ENCODE measurements around the gene OR1F1. TPM values are rescaled to one million over a fixed set of nuclear protein-coding genes. Genes with fewer than 3 reads are reported as not detected.

OR1F1 gene
- total RNA-seq, 2 donors from 2014 or later = not detected

DNA sequence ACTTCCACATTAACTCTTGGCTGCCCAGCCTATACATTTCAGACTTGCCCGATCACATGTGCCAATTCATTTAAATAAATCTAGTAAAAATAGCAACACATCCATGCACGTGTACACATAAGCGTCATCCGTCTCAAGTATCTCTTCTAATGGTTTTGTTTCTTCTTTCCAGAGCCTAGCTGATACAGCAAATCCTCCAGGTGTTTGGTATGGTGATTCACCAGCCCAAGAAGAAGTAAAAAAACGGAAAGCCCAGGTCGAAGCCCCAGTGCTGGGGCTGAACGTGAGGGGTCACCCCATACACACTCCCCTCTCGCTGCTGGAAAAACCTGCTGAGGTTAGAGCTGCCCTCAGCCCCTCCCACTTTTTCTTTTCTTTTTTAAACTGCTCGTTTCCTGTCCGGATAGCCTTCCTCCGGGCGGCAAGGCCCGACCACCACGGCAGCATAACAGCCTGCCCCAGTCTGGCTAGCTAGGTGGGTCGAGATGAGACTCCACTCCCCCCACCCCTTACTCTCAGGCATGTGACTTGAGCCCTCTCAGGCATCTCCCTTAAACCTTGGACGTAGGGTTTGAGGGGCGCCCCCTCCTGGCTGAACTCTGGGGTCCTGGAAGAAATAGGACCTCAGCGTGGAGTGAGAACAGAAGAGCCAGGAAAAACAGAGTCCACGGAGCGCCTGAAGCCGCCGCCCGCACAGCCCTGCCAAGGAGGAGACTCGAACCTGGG is 13.9 kb upstream of the OR1F1 start:
- no peak for TF ChIP-seq POLR2A (IDR thresholded peaks at IDR 0.05)
- TF ChIP-seq, protein P1, sequence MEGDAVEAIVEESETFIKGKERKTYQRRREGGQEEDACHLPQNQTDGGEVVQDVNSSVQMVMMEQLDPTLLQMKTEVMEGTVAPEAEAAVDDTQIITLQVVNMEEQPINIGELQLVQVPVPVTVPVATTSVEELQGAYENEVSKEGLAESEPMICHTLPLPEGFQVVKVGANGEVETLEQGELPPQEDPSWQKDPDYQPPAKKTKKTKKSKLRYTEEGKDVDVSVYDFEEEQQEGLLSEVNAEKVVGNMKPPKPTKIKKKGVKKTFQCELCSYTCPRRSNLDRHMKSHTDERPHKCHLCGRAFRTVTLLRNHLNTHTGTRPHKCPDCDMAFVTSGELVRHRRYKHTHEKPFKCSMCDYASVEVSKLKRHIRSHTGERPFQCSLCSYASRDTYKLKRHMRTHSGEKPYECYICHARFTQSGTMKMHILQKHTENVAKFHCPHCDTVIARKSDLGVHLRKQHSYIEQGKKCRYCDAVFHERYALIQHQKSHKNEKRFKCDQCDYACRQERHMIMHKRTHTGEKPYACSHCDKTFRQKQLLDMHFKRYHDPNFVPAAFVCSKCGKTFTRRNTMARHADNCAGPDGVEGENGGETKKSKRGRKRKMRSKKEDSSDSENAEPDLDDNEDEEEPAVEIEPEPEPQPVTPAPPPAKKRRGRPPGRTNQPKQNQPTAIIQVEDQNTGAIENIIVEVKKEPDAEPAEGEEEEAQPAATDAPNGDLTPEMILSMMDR (IDR thresholded peaks at IDR 0.05) = no peak
- H3K4me1 ChIP-seq = peaks cover 16% of the 10 kb centered on the region
- no peak overlapping the region for H3K4me3 ChIP-seq
- H3K9me3 ChIP-seq = no peaks in the 10 kb centered on the region
- 9 to 10% methylated on average over 24 of the region's 24 CpGs for WGBS, 2 donors
- H3K27ac ChIP-seq = no peak overlapping the region
- no peak for DNase-seq
- intact Hi-C loops (cut with DNase I) = no loop called here
- H3K36me3 ChIP-seq (replicated peaks in 1 of 2; ENCODE audit: insufficient read depth in 1 of 2, low read depth in 2 of 2) = no peaks in the 10 kb centered on the region
- ATAC-seq = no peak
- H3K27me3 ChIP-seq = peaks cover 4 to 63% of the 10 kb centered on the region in 2 donors

DNA sequence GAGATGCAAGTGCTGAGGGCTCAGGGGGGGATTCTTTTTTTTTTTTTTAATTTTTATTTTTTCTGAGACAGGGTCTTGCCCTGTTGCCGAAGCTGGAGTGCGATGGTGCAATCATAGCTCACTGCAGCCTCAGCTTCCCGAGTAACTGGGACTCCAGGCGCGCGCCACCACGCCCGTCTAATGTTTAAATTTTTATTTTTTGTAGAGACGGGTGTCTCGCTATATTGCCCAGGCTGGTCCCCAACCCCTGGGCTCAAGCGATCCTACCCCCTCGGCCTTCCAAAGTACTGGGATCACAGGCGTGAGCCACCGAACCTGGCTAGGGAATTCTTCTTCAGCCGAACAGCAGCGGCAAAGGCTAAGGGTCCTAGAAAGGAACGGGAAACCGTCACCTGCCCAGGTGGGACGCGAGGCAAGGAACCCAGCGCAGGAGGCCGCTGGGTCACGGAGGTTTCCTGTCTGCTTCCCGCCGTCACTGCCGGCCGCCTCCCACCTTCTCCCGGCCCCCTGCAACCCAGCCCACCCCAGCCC is 13.3 kb upstream of the OR1F1 start:
- Histone ChIP-seq H3K4me3 (no peak overlapping the region), H3K27ac (no peak overlapping the region), H3K4me1 (peaks cover 16% of the 10 kb centered on the region), H3K9me3 (no peaks in the 10 kb centered on the region), H3K36me3 (replicated peaks in 1 of 2; ENCODE audit: insufficient read depth in 1 of 2, low read depth in 2 of 2) (no peaks in the 10 kb centered on the region), H3K27me3 (peaks cover 4 to 61% of the 10 kb centered on the region in 2 donors)
- intact Hi-C loops (cut with DNase I) = no loop called here
- TF ChIP-seq, protein P1 (IDR thresholded peaks at IDR 0.05) = no peak
- no peak for TF ChIP-seq POLR2A (IDR thresholded peaks at IDR 0.05)
- no peak for DNase-seq
- WGBS, 2 donors = 14 to 27% methylated on average over 20 to 26 of the region's 28 CpGs
- no peak for ATAC-seq

DNA sequence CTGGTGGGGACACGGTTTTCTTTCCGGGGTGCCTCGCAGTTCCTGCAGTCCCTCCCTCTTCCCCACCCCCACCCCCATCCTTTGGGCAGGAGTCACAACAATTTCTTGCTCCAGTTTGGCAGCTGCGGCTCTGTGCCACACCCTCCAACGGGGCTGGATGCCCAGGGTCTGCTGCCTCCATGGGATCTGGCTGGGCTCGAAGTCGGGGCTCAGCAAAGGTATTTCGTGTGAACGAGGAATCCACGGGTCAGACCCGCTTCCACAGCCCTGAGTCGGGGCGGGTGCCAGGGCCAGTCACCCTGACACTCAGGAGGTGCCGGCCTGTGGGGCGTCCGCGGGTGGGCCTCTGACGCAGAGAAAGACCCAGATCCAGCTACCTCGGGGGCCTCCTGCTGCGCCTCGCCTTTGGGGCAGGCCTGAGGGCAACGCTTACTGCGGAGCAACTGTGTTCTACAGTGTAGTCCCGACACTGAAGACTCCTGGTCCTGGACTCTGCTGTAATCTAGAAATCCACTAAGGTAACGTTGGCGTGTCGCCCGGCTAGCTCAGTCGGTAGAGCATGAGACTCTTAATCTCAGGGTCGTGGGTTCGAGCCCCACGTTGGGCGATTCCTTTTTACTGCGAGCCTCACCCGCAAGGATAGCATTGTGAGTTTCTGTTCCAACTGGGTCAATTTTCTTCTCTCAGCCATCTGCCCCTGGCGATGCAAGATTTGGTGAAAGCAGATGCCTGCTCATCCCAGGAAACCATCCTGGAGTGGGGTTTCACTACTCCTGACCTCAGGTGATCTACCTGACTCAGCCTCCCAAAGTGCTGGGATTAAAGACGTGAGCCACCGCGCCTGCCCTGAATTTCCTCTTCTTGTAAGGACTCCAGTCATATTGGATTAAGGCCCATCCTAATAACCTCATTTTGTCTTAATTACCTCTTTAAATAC is 12.6 kb upstream of the OR1F1 start:
- 11 to 30% methylated on average over 8 to 34 of the region's 39 CpGs for WGBS, 2 donors
- Histone ChIP-seq H3K9me3 (no peaks in the 10 kb centered on the region), H3K27me3 (peaks cover 4 to 56% of the 10 kb centered on the region in 2 donors), H3K27ac (no peak overlapping the region), H3K36me3 (replicated peaks in 1 of 2; ENCODE audit: insufficient read depth in 1 of 2, low read depth in 2 of 2) (no peaks in the 10 kb centered on the region), H3K4me3 (no peak overlapping the region), H3K4me1 (peaks cover 10% of the 10 kb centered on the region)
- intact Hi-C loops (cut with DNase I) = no loop called here
- ATAC-seq (no peak), DNase-seq (peak in 1 of 4 donors; percentile 29)
- TF ChIP-seq, protein P1 (IDR thresholded peaks at IDR 0.05) = no peak
- no peak for TF ChIP-seq POLR2A (IDR thresholded peaks at IDR 0.05)

DNA sequence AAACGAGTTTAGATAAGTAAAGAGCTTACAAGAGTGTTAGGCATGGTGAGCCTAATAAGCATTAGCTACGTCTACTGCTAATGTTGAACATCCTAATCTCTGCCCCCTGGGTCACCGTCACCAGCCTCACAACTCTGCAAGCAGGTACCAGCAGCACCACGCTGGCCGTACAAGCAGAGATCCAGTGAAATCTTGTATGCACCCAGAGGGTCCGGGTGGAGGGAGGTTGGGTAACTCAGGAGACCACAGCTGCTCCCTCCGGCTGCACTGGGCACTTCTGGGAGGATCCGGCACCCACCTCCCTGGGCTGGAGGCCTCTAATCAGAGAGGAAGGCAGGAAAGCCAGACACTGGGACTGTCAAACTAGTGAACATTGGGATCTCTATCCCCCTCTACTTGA is 8.4 kb upstream of the OR1F1 start:
- WGBS, 2 donors = 55 to 73% methylated on average over 7 to 8 of the region's 8 CpGs
- no peak for DNase-seq
- Histone ChIP-seq H3K27me3 (peaks cover 0 to 47% of the 10 kb centered on the region in 2 donors), H3K9me3 (no peaks in the 10 kb centered on the region), H3K4me3 (no peak overlapping the region), H3K4me1 (peaks cover 16% of the 10 kb centered on the region), H3K27ac (no peak overlapping the region), H3K36me3 (replicated peaks in 1 of 2; ENCODE audit: insufficient read depth in 1 of 2, low read depth in 2 of 2) (no peaks in the 10 kb centered on the region)
- intact Hi-C loops (cut with DNase I) = no loop called here
- ATAC-seq = no peak
- TF ChIP-seq, protein P1 (IDR thresholded peaks at IDR 0.05) = no peak
